ENCODE measurements around the gene GDNF.

Gene GDNF

GRCh38 chr5:37844009-37844408 is 4.2 kb upstream of the GDNF start:
- DNase-seq = no peak

GRCh38 chr5:37842048-37842447 is 2.2 kb upstream of the GDNF start:
- DNase-seq = no peak

GRCh38 chr5:37841203-37841602 is 1.4 kb upstream of the GDNF start:
- no peak for DNase-seq

- no peak for DNase-seq
These were observed 503 bp upstream of the GDNF start for GRCh38 chr5:37840053-37841034.

GRCh38 chr5:37838933-37839341 is 904 bp downstream of the GDNF start:
- no peak for DNase-seq

GRCh38 chr5:37838152-37838932 is 1.5 kb downstream of the GDNF start:
- peak; percentile 44 for DNase-seq

GRCh38 chr5:37837414-37838032 is 2.3 kb downstream of the GDNF start:
- DNase-seq = peak; percentile 50

GRCh38 chr5:37836592-37837413 is 3.0 kb downstream of the GDNF start:
- DNase-seq = no peak

GRCh38 chr5:37836235-37836591 is 3.6 kb downstream of the GDNF start:
- DNase-seq = no peak

GRCh38 chr5:37835380-37835973 is 4.4 kb downstream of the GDNF start:
- DNase-seq = no peak

- DNase-seq = no peak
These were observed 5.1 kb downstream of the GDNF start for GRCh38 chr5:37834542-37835379.

GRCh38 chr5:37833990-37834389 is 5.9 kb downstream of the GDNF start:
- no peak for DNase-seq

- DNase-seq = no peak
These were observed 7.9 kb downstream of the GDNF start for GRCh38 chr5:37831821-37832534.

- no peak for DNase-seq
These were observed 9.5 kb downstream of the GDNF start for GRCh38 chr5:37830348-37830747.

GRCh38 chr5:37825334-37825915 is 14.4 kb downstream of the GDNF start:
- DNase-seq = peak; percentile 42

GRCh38 chr5:37823433-37824152 is 16.2 kb downstream of the GDNF start:
- no peak for DNase-seq

- no peak for DNase-seq
These were observed 23.0 kb downstream of the GDNF start for GRCh38 chr5:37816883-37817282.

GRCh38 chr5:37816331-37816730 is 23.5 kb downstream of the GDNF start:
- DNase-seq = no peak

GRCh38 chr5:37815913-37816312 is 23.9 kb downstream of the GDNF start:
- DNase-seq = no peak
